Measurements from ENCODE around the gene TBX10. TPM values are rescaled to one million over a fixed set of nuclear protein-coding genes. Genes with fewer than 3 reads are reported as not detected.
A peak's percentile ranks its signal among the peaks of the same experiment; 100 is the strongest.

The TBX10 gene
- total RNA-seq, 1 experiment from 2014 or later: not detected

DNA sequence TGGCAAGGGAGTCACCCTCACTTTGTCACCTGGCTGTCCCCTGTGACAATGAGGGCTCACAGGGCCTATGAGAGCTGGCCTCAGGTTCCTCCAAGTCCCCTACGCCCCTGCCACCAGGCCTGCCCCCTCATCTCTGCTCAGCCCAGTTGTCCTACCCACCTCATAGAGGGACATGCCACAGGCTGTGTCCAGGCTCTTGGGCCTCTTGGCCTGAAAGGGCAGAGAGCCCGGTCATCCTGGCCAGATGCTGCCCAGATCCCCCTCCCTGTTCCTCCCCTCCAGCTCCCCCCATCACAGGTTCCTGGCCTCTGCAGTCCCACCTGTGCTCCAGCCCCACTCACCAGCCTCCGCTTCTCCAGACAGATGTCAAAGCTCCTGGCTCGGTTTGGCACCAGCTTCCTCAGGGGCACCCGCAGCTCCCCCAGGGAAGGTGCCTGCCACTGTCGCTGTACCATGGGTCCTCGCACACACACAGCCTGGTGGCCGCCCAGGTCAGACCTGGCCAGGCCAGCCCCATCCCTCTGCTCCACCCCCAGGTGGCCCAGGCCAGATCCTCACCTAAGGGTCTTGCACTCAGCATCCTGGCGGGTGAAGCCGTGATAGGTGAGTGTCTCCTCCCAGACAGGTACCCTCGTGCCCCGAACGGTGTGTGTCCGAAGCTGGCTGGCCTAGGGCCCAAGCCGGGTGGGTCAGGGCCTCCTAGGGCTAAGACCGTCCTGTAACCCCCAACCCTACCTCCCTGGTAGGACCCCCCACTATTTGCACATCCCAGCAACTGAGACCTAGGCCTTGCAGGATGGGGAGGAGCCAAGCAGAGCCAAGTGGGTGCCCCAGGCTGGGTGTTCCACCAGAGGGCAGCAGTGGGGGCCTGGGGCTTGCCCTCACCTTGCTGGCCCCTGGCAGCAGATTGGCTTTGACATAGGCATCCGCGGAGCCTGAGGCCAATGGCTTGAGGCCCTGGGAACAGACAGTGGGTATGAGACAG lies 24.5 kb downstream of the TBX10 start:
- no CpG with 5 or more reads among the region's 18 CpGs for WGBS (ENCODE audit: extremely low coverage, insufficient read length, low lambda C conversion rate)
- Histone ChIP-seq H3K56ac (ENCODE audit: insufficient read length, low read depth, low read length) (no peak overlapping the region), H3K23me2 (ENCODE audit: insufficient read length, low read depth, low read length, poor library complexity, severe bottlenecking) (no peaks in the 10 kb centered on the region), H3T11ph (ENCODE audit: low read length) (no peak overlapping the region), H3K4ac (ENCODE audit: low read depth, low read length) (no peak overlapping the region), H4K91ac (ENCODE audit: insufficient read length, low read depth, low read length) (no peak overlapping the region), H3K14ac (ENCODE audit: insufficient read depth, low read length) (no peak overlapping the region), H3K79me2 (ENCODE audit: insufficient read depth, low read length) (no peaks in the 10 kb centered on the region), H2AFZ (ENCODE audit: low read length) (no peak overlapping the region), H3K9ac (ENCODE audit: extremely low read depth, insufficient read length, low read length) (no peak overlapping the region), H3K4me1 (ENCODE audit: insufficient read depth, low read length) (peaks cover 7% of the 10 kb centered on the region; the same call in 1 of the 2 replicates), H3K9me3 (ENCODE audit: control insufficient read depth, low read depth, low read length) (no peaks in the 10 kb centered on the region), H4K8ac (replicated peaks; ENCODE audit: insufficient read length, low read depth, low read length) (no peak overlapping the region), H2BK120ac (ENCODE audit: low read depth, low read length, poor library complexity, severe bottlenecking) (no peak overlapping the region), H2BK12ac (ENCODE audit: insufficient read length, low read depth, low read length) (no peak overlapping the region), H3K23ac (ENCODE audit: insufficient read length, low read depth, low read length) (no peak overlapping the region), H3K4me2 (ENCODE audit: insufficient read depth, insufficient read length, low read length) (no peak overlapping the region), H2BK5ac (ENCODE audit: insufficient read length, low read length) (no peak overlapping the region), H3K18ac (ENCODE audit: insufficient read length, low read depth, low read length) (no peak overlapping the region), H3K27me3 (ENCODE audit: insufficient read depth, low read length) (peaks cover 3% of the 10 kb centered on the region; the same call in 1 of the 2 replicates), H2AK5ac (ENCODE audit: insufficient read length, low read length) (no peak overlapping the region), H4K20me1 (ENCODE audit: control insufficient read depth, insufficient read depth, insufficient read length) (no peaks in the 10 kb centered on the region), H3K79me1 (ENCODE audit: insufficient read depth, low read depth, low read length, poor library complexity, severe bottlenecking) (no peaks in the 10 kb centered on the region), H2BK20ac (ENCODE audit: low read depth, low read length, poor library complexity, severe bottlenecking) (no peak overlapping the region), H3K27ac (ENCODE audit: insufficient read length, low read depth, low read length) (no peak overlapping the region), H2BK15ac (ENCODE audit: low read depth, low read length) (no peak overlapping the region), H4K5ac (ENCODE audit: insufficient read length, low read depth, low read length) (no peak overlapping the region)
- TF ChIP-seq, protein P1, sequence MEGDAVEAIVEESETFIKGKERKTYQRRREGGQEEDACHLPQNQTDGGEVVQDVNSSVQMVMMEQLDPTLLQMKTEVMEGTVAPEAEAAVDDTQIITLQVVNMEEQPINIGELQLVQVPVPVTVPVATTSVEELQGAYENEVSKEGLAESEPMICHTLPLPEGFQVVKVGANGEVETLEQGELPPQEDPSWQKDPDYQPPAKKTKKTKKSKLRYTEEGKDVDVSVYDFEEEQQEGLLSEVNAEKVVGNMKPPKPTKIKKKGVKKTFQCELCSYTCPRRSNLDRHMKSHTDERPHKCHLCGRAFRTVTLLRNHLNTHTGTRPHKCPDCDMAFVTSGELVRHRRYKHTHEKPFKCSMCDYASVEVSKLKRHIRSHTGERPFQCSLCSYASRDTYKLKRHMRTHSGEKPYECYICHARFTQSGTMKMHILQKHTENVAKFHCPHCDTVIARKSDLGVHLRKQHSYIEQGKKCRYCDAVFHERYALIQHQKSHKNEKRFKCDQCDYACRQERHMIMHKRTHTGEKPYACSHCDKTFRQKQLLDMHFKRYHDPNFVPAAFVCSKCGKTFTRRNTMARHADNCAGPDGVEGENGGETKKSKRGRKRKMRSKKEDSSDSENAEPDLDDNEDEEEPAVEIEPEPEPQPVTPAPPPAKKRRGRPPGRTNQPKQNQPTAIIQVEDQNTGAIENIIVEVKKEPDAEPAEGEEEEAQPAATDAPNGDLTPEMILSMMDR (conservative IDR thresholded peaks at IDR 0.05): peak; percentile 82
- peak overlapping the region in 1 of 3 experiments; percentile 15; a peak in 1 of 7 replicates for H3K27ac Mint-ChIP-seq
- peak; percentile 88 for DNase-seq
- H3K27me3 Mint-ChIP-seq (ENCODE audit: low read depth): peaks cover 33% of the 10 kb centered on the region
- H3K4me3 Mint-ChIP-seq: peak overlapping the region in 1 of 2 experiments; percentile 34; a peak in 1 of 5 replicates
- peaks cover 0 to 6% of the 10 kb centered on the region in 2 experiments; a peak in 2 of 5 replicates for H3K9me3 Mint-ChIP-seq
- peaks cover 13 to 24% (median 20%) of the 10 kb centered on the region in 3 experiments for H3K36me3 Mint-ChIP-seq (ENCODE audit: insufficient read depth in 1 of 3, low read depth in 3 of 3)
- H3K4me1 Mint-ChIP-seq: peaks cover 35 to 47% of the 10 kb centered on the region in 2 experiments

Data from H9 (cell line).